Kasumi-1 (cell line): ENCODE data around the gene PFKL.

ENCODE experiments used
- DNase-seq, 2 experiments: peaks; one replicate each; lab custom pipeline; 2025; lab: John Stamatoyannopoulos, UW

PFKL gene

DNA sequence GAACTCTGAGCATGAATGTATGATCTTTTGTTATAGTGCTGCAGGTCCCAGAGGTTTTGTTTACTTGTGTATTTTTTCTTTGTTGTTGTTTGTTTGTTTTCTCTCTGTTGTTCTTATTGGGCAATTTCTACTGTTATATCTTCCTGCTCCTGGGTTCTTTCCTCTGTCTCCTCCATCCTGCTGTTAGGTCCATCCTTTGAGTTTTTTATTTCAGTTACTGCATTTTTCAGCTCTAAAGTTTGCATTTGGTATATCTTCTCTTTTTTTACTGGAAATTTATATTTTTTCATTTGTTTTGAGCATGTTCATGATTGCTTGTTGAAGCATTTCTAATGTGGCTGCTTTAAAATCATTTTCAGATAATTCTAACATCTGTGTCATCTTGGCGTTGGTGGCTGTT is 63.4 kb downstream of the PFKL start:
- DNase-seq: no peak

DNA sequence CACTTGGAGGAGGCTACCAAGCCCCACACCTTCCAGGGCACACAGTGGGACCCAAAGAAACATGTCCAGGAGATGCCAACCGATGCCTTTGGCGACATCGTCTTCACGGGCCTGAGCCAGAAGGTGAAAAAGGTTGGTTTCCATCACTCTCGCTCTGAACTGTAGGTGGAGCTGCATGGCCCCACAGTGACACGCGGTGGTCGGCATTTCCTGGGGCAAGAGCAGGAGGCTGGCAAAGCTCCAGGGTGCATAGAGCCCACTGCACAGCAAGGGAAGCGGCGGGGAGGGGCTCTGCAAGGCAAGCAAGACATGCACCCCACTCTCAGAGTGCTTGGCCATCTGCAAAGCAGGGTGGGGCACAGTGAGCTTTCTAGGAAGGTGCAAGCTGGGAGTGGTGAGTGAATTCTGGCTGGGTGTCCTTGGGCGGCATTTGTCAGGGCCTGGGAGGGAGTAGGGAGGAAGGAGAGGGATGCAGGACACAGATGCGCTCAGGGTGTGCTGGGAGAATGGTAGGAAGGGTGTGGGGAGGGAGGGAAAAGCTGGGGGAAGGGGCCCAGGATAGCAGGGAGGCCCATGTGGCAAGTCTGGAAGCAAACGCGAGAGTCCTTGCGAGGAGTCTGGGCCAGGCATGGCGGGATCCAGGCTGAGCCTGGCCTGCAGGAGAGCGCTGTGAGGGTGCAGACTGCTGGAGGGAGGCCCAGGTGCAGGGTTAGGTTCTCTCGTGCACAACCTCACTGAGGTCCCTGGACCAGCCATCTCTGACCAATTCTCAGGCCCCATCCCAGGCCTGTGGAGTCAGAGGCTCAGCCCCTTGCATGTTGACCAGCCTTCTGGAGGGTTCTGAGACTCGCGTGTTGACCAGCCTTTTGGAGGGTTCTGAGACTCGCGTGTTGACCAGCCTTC is 64.5 kb downstream of the PFKL start:
- DNase-seq: no peak

DNA sequence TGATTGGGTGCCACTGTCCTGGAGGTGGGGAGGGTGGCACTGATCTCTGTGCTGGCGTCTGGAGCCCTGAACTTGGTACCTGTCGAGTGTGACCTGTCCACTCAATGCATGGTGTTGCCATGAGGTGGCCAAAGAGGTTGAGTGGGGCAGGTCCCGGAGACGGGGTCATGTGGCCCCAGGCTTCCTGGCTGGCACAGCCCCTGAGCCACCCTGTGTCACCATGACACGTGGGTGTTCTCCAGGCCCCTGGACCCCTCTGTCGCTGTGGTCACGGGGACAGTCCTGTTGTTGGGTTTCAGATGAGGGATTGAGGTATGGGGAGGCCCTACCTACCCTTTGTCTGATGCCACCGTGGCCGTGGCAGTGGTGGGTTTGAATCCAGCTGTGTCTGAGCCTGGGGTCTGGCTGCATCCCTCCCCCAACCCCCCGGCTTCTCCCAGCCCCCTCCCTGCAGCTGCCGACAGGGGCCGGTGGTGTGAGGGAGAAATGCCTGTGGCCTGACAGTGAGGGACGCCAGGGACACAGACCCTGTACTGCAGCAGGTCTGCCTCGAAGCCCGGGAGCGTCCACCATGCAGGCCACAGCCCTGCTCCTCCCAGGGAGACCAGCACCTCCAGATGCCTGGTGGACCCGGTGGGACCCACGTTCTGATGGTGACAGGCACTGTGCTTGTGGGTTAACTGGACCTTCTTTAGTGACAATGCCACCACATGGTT is 65.6 kb downstream of the PFKL start:
- DNase-seq: no peak

DNA sequence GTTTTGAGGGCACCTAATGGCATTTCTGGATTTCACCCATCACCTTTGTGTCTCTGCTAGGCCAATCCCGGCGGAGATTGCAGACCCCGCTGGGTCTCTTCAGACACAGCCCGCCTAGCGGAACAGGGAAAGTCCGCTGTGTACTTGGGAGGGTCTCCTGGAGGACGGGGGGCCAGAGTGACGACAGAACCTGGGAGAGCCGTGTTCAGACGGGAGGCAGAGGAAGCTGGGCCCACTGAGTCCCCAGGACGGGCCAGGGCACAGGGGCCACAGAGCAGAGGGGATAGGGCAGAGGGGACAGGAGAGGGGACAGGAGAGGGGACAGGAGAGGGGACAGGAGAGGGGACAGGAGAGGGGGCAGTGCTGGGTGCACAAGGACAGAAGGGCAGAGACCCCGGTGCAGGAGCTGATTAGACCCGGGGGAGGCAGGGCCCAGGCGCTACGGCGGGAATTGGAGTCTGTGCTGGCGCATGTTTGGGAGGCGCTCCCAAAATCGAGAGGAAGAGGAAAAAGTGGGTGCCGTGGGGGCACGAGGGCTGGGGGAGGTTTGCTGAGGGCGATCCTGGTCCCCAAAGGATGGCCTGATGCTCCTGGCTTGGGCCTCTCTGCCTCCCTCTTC is 66.2 kb downstream of the PFKL start:
- DNase-seq: no peak

DNA sequence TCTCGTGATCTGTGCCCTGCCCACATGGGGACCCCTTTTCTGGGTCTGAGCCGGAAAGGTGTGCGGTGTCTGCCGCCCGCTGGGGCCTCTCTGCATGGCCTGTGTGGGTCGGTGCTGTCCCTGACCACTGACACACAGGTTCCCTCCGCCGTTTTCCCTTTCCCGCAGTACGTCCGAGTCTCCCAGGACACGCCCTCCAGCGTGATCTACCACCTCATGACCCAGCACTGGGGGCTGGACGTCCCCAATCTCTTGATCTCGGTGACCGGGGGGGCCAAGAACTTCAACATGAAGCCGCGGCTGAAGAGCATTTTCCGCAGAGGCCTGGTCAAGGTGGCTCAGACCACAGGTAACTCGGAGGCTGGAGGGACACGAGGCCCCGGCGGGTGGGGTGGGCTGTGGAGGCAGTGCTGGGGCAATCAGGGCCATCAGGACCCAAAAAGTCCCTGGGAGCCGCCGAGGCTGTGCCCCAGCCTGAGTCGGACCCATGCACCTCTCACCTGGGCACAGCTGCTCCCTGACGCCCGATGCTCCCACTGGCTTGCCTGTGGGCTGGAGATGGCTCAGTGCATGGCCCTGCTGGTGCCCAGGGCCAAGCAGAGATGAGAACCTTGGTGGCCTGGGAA is 66.8 kb downstream of the PFKL start:
- no peak for DNase-seq

DNA sequence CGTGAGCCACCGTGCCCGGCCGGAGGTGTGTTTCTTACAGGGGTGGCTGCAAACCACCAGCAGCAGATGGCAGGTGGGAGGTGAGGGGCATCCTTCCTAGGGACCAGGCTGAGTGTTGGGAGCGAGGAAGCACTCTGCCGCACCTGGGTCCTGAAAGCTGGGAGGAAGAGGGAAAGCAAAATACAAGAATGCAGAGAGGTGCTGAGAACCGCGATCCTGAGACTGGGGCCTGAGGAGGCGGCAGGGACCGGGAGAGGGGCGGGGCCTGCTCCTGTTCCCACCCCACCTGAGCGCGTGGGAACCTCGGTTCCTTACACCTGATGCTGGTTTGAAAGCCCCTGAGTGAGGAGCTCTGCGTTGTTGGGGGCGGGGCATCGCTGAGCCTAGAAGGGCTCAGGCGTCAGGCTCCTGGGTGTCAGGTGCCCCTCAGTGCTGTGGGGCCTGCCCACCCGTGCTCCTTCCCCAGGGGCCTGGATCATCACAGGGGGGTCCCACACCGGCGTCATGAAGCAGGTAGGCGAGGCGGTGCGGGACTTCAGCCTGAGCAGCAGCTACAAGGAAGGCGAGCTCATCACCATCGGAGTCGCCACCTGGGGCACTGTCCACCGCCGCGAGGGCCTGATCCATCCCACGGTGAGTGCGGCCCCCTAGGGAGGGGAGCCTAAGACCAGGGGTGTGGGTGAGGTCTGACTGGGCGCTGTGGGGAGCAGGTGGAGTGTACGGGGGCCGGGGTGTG is 69.0 kb downstream of the PFKL start:
- DNase-seq: no peak

DNA sequence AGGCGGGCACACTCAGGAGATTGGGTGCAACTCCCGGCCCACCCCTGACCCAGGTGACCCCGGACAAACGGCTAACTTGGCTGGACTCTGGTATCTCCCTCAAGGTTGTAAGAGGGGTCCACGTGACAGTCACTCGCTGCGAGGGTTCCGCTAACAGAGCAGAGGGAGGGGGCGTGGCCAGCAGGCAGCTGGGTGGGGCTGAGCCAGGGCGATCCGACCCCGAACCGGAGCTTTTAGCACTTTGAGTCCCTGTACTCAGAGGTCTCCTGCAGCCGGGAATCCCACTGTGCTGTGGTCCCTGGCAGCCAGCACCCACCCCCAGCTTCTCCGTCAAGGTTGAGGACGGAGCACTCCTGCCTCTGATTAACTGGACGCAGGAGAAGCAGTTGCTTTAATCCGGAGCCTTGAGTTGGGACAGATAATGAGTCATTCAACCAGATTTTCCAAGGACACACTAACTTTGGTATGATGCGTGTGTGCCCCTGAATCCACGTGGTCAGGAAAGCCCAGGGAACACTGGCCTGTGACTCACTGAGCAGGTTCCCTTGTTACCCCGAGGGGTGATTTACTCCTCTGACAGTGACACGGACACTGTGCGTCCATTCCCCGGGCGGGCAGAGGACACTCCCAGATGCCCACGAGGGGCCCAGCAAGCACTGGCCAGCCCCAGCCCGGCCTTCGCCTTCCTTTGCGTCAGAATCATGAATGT is 70.3 kb downstream of the PFKL start:
- DNase-seq: no peak

DNA sequence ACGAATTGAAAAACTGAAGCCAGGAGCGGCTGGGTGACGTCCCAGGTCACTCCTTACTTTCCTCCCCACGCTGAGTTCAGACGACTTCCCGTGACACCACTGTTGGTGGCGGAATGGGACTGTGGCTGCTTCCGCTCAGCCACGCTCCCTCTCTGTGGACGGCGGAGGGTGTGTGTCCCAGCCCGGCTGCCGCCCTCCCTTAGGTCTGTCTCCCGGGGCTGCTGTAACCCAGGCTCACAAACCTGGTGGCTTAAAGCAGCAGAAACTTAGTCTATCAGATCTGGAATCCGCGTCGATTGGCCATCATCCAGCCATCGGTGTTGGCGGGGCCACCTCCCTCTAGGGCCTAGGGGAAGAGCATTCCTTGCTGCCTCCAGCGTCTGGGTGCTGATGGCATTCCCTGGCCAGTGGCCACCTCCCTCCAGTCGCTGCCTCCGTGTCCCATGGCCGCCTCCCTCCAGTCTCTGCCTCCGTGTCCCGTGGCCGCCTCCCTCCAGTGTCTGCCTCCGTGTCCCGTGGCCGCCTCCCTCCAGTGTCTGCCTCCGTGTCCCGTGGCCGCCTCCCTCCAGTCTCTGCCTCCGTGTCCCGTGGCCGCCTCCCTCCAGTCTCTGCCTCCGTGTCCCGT is 71.0 kb downstream of the PFKL start:
- DNase-seq: no peak

DNA sequence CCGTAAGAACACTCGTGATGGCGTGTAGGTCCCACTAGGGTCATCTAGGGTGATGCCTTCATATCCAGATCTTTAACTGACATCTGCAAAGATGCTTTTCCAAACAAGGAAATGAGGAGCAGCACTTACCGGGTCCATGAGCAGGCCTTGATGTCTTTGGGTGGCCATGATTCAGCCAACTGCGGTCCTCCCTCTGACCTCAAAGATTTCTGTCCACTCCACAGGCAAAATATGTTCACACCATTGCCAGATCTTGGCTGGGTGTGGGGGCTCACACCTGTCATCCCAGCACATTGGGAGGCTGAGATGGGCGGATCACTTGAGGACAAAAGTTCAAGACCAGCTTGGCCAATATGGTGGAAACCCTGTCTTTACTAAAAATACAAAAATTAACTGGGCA is 71.7 kb downstream of the PFKL start:
- DNase-seq: no peak

DNA sequence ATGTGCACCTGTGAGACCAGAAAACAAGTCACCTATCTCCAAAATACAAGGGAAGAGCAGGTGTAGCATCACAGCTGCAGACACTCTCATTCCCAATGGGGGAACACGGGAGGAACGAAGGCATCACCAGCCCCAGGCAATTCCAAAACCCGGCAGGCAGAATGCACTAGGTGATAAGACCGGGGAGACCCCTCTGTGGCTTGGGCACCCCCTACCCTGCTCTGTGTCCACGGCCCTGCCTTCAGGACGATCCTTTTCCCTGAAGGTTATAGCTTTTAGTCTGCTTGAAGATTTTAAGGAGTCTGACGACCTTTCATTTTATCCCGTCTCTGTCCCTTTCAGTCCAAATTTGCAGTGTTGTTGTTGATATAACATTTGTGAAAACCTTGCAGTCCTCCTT is 72.8 kb downstream of the PFKL start:
- no peak for DNase-seq

DNA sequence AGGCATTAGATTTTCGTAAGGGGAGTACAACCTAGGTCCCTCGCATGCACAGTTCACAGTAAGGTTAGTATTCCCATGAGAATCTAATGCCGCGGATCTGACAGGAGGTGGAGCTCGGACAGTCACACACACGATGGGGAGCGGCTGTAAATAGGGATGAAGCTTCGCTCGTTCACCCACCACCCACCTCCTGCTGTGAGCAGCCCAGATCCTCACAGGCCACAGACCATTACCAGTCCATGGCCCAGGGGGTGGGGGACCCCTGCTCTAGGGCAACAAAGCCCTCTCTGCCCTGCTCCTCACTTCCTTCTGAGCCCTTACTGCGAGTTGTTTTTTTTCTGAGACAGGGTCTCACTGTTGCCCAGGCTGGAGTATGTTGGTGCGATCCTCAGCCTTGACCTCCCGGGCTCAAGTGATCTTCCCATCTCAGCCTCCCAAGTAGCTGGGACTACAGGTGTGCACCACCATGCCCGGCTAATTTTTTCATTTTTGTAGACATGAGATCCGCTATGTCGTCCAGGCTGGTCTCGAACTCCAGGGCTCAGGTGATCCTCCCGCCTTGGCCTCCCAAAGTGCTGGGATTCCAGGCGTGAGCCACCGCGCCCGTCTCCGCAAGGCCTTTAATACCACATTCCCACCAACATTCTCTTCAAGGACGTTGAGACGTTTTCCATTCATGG is 74.9 kb downstream of the PFKL start:
- DNase-seq: no peak

DNA sequence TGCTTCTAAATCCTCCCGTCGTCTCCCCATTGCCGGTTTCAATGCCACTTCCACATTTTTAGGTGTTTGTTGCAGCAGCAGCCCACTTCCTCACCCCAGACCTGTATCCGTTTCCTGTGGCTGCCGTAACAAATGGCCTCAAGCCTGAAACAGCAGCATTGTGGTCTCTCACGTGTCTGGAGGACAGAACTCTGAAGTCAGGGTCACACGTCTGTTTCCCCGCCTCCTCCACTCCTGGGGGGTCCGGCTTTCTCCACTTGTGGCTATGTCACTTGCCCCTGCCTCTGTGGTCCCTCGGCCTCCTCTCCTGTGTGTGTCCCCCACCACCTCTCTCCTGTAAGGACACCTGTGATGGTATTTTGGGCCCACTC is 75.4 kb downstream of the PFKL start:
- DNase-seq: peak; percentile 97

DNA sequence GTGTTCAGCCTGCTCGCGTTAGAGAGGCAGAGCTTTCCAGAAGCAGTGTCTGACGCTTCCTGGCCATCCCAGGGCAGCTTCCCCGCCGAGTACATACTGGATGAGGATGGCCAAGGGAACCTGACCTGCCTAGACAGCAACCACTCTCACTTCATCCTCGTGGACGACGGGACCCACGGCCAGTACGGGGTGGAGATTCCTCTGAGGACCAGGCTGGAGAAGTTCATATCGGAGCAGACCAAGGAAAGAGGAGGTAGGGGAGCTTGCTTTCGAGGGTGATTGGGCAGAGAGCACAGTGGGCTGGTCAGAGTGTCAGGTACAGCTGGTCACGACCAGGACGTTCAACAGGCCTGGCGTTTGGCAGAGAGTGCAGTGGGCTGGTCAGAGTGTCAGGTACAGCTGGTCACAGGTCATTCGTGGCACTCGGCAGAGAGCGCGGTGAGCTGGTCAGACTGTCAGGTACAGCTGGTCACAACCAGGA is 75.9 kb downstream of the PFKL start:
- DNase-seq: no peak

DNA sequence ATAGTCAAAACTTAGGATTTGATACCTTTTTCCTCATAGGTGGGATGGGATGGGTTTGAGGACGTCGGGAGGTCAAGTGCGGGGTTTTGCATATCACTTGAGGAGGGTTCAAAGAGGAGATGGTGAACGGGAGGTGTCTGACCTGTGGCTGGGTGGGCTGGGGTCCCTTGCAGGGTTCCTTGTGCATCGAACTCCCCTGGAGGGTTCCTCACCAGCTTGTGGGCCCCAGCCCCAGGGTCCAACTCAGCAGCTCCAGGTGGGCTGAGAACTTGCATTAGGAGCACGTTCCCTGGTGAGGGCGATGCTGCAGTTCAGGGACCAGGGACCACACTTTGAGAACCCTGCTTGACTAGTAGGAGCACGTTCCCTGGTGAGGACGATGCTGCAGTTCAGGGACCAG is 76.8 kb downstream of the PFKL start:
- no peak for DNase-seq
